H1 (cell line): Measurements from ENCODE around the gene LEFTY2. TPM values are rescaled to one million over a fixed set of nuclear protein-coding genes. Genes with fewer than 3 reads are reported as not detected.

Source experiments
- CTCF ChIA-PET: fragments of 300-600 bp; sonication (Branson Sonifier 250); formaldehyde crosslinking; loops from one replicate; lab custom pipeline; 2021; ENCODE audit not compliant: partially characterized antibody; lab: Charles Lee
- POLR2A ChIA-PET: fragments of 300-600 bp; sonication (Branson Sonifier 250); formaldehyde crosslinking; loops from one replicate; lab custom pipeline; 2021; ENCODE audit warnings: inconsistent platforms; ENCODE audit not compliant: partially characterized antibody; lab: Charles Lee
- DNase-seq, 2 experiments: peaks; one replicate each; pipeline versions ENCODE4 v3.0.0 to v3.0.0-alpha.2; 2010 to 2022; ENCODE audit warnings: low spot score in 2 of 2, low read depth in 1 of 2, mixed read lengths in 1 of 2
- FAIRE-seq: peaks from 2 replicates; lab custom pipeline; 2011; peaks lifted over from hg19 to GRCh38; lab: Jason Lieb, UNC
- H2AFZ ChIP-seq: 2 replicates; pipeline ENCODE4 v1.8.1; 2012; ENCODE audit warnings: low read length, inconsistent platforms
- H2AK5ac ChIP-seq: 2 replicates; pipeline ENCODE4 v1.6.1; 2013; ENCODE audit warnings: low read depth, low read length
- H2BK120ac ChIP-seq: replicated peaks from 2 replicates; pipeline ENCODE3; 2013; ENCODE audit warnings: low read depth, low read length, inconsistent platforms
- H2BK12ac ChIP-seq: 2 replicates; pipeline ENCODE4 v1.6.1; 2013; ENCODE audit warnings: low read depth, low read length
- H2BK15ac ChIP-seq: 2 replicates; pipeline ENCODE4 v1.6.1; 2013; ENCODE audit warnings: low read length
- H2BK20ac ChIP-seq: 2 replicates; pipeline ENCODE4 v1.6.1; 2013; ENCODE audit warnings: low read length
- H2BK5ac ChIP-seq: 2 replicates; pipeline ENCODE4 v1.6.1; 2013; ENCODE audit warnings: low read depth, low read length
- H3K14ac ChIP-seq: 2 replicates; pipeline ENCODE4 v1.6.1; 2013; ENCODE audit warnings: inconsistent platforms; ENCODE audit not compliant: insufficient read length
- H3K18ac ChIP-seq: 2 replicates; pipeline ENCODE4 v1.6.1; 2013; ENCODE audit warnings: low read length; ENCODE audit errors: extremely low read depth
- H3K23ac ChIP-seq: 2 replicates; pipeline ENCODE4 v1.6.1; 2013; ENCODE audit warnings: inconsistent platforms; ENCODE audit not compliant: insufficient read length
- H3K23me2 ChIP-seq: 2 replicates; pipeline ENCODE4 v1.6.1; 2013; ENCODE audit warnings: low read depth, low read length
- H3K27ac ChIP-seq: 2 replicates; pipeline ENCODE4 v1.6.1; 2011; ENCODE audit warnings: low read depth, low read length, inconsistent platforms
- H3K27me3 ChIP-seq, 4 experiments: replicated peaks in 1 of 4; 1 replicate in 1 of 4; 2 replicates in 3 of 4; pipeline versions ENCODE4 v1.6.1 to v1.8.1; 2011 to 2013; ENCODE audit warnings: low read length in 3 of 4, mild to moderate bottlenecking in 3 of 4, inconsistent platforms in 2 of 4, mixed read lengths in 2 of 4, moderate library complexity in 1 of 4; ENCODE audit not compliant: control insufficient read depth in 3 of 4, insufficient read depth in 3 of 4; ENCODE audit errors: extremely low read depth in 1 of 4
- H3K36me3 ChIP-seq, 4 experiments: 2 replicates each; pipeline versions ENCODE4 v1.6.1 to v1.8.1; 2011 to 2013; ENCODE audit warnings: mild to moderate bottlenecking in 4 of 4, low read length in 3 of 4, moderate library complexity in 2 of 4, control low read depth in 1 of 4, inconsistent platforms in 1 of 4; ENCODE audit not compliant: insufficient read depth in 4 of 4, control insufficient read depth in 2 of 4
- H3K4ac ChIP-seq: replicated peaks from 2 replicates; pipeline ENCODE3; 2013; ENCODE audit warnings: low read length, low read depth, mixed read lengths, inconsistent platforms; ENCODE audit not compliant: insufficient read length
- H3K4me1 ChIP-seq, 4 experiments: replicated peaks in 1 of 4; 1 replicate in 1 of 4; 2 replicates in 3 of 4; pipeline versions ENCODE4 v1.6.1 to v1.8.1; 2011 to 2013; ENCODE audit warnings: low read length in 3 of 4, inconsistent platforms in 2 of 4, mixed read lengths in 1 of 4; ENCODE audit not compliant: insufficient read depth in 4 of 4, control insufficient read depth in 3 of 4
- H3K4me2 ChIP-seq, 2 experiments: 2 replicates each; pipeline versions ENCODE4 v1.6.1 to v1.8.1; 2011 to 2013; ENCODE audit warnings: low read depth in 2 of 2, low read length in 2 of 2, control low read depth in 1 of 2, inconsistent platforms in 1 of 2, mild to moderate bottlenecking in 1 of 2; ENCODE audit not compliant: insufficient read depth in 1 of 2
- H3K4me3 ChIP-seq, 4 experiments: fragments of 200-600, 300-600 bp in 1 of 4; sonication (generic), shearing (Covaris generic), sonication (Bioruptor Twin) in 1 of 4; 2 replicates each; pipeline versions ENCODE4 v1.5.1 to v1.8.1; 2011 to 2016; ENCODE audit warnings: low read length in 4 of 4, low read depth in 3 of 4, control low read depth in 2 of 4, inconsistent platforms in 2 of 4, mild to moderate bottlenecking in 2 of 4, mixed read lengths in 1 of 4, moderate library complexity in 1 of 4; ENCODE audit not compliant: insufficient read depth in 2 of 4; ENCODE audit errors: extremely low read depth in 1 of 4
- H3K56ac ChIP-seq: replicated peaks from 2 replicates; pipeline ENCODE3; 2013; ENCODE audit warnings: low read depth, mild to moderate bottlenecking, mixed read lengths, low read length, inconsistent platforms; ENCODE audit not compliant: insufficient read length
- H3K79me1 ChIP-seq: 2 replicates; pipeline ENCODE4 v1.6.1; 2013; ENCODE audit warnings: low read depth, low read length, control low read depth
- H3K79me2 ChIP-seq, 2 experiments: 2 replicates each; pipeline versions ENCODE4 v1.6.1 to v1.8.1; 2012 to 2013; ENCODE audit warnings: low read length in 2 of 2, mild to moderate bottlenecking in 2 of 2, inconsistent platforms in 1 of 2; ENCODE audit not compliant: insufficient read depth in 2 of 2, control insufficient read depth in 1 of 2
- H3K9ac ChIP-seq, 4 experiments: replicated peaks in 1 of 4; 1 replicate in 1 of 4; 2 replicates in 3 of 4; pipeline versions ENCODE4 v1.6.1 to v1.8.1; 2011 to 2013; ENCODE audit warnings: low read depth in 3 of 4, low read length in 3 of 4, control low read depth in 2 of 4, mild to moderate bottlenecking in 2 of 4, moderate library complexity in 2 of 4, inconsistent platforms in 1 of 4; ENCODE audit errors: extremely low read depth in 1 of 4
- H3K9me3 ChIP-seq, 2 experiments: 2 replicates each; pipeline versions ENCODE4 v1.6.1 to v1.8.1; 2012 to 2013; ENCODE audit warnings: mild to moderate bottlenecking in 2 of 2, moderate library complexity in 2 of 2, control low read depth in 1 of 2, inconsistent platforms in 1 of 2, low read depth in 1 of 2, low read length in 1 of 2, mixed read lengths in 1 of 2; ENCODE audit not compliant: insufficient read depth in 2 of 2
- H4K20me1 ChIP-seq, 2 experiments: replicated peaks in 1 of 2; 2 replicates each; pipeline versions ENCODE3 to v1.8.1; 2011 to 2013; ENCODE audit warnings: inconsistent platforms in 2 of 2, low read length in 2 of 2, mild to moderate bottlenecking in 1 of 2; ENCODE audit not compliant: insufficient read depth in 2 of 2, control insufficient read depth in 1 of 2
- H4K5ac ChIP-seq: 2 replicates; pipeline ENCODE4 v1.6.1; 2013; ENCODE audit warnings: low read length, low read depth, mixed read lengths, inconsistent platforms; ENCODE audit not compliant: insufficient read length
- H4K8ac ChIP-seq: 2 replicates; pipeline ENCODE4 v1.8.0; 2013; ENCODE audit warnings: mild to moderate bottlenecking, moderate library complexity, low read length, inconsistent platforms; ENCODE audit not compliant: insufficient read depth; ENCODE audit errors: extremely low read depth
- H4K91ac ChIP-seq: replicated peaks from 2 replicates; pipeline ENCODE3; 2013; ENCODE audit warnings: low read length, mixed read lengths, inconsistent platforms; ENCODE audit not compliant: insufficient read length
- ATF2 ChIP-seq: IDR thresholded peaks from 2 replicates; pipeline ENCODE4 v1.6.1; 2012; ENCODE audit warnings: low read length, inconsistent platforms
- BCL11A ChIP-seq, 2 experiments: IDR thresholded peaks; one replicate each; pipeline ENCODE4 v1.6.1; 2011; ENCODE audit warnings: low read depth in 2 of 2, low read length in 2 of 2, mild to moderate bottlenecking in 2 of 2
- EP300 ChIP-seq, 2 experiments: IDR thresholded peaks; 1 replicate in 1 of 2; 2 replicates in 1 of 2; pipeline ENCODE4 v1.6.1; 2011 to 2012; ENCODE audit warnings: low read depth in 2 of 2, low read length in 2 of 2, mild to moderate bottlenecking in 2 of 2, borderline replicate concordance in 1 of 2, inconsistent platforms in 1 of 2, moderate library complexity in 1 of 2
- FOSL1 ChIP-seq: IDR thresholded peaks from 2 replicates; pipeline ENCODE4 v1.6.1; 2011; ENCODE audit warnings: mild to moderate bottlenecking, low read depth, low read length, moderate library complexity; ENCODE audit not compliant: insufficient read depth
- GABPA ChIP-seq: IDR thresholded peaks from 2 replicates; pipeline ENCODE4 v1.6.1; 2011; ENCODE audit warnings: mild to moderate bottlenecking, low read length, moderate library complexity, borderline replicate concordance; ENCODE audit not compliant: insufficient read depth
- SIRT6 ChIP-seq: IDR thresholded peaks from one replicate; pipeline ENCODE4 v1.7.1; 2012; ENCODE audit warnings: low read length, inconsistent platforms
- SP2 ChIP-seq: IDR thresholded peaks from 2 replicates; pipeline ENCODE4 v1.6.1; 2012; ENCODE audit warnings: mild to moderate bottlenecking, low read length, inconsistent platforms
- SRF ChIP-seq: IDR thresholded peaks from 2 replicates; pipeline ENCODE4 v1.6.1; 2011; ENCODE audit warnings: mild to moderate bottlenecking, low read depth, low read length, moderate library complexity
- WGBS, 2 experiments: shearing (Covaris generic) in 1 of 2; methylation state at CpG; one replicate each; pipeline versions ENCODE4 v1.1.6 to v1.1.7; 2013 to 2015; ENCODE audit warnings: low lambda C conversion rate in 2 of 2, mixed read lengths in 2 of 2, inconsistent platforms in 1 of 2, low coverage in 1 of 2, missing lambda C conversion rate in 1 of 2; ENCODE audit not compliant: insufficient replicate concordance in 2 of 2, insufficient coverage in 1 of 2, insufficient read length in 1 of 2; ENCODE audit errors: extremely low coverage in 1 of 2, missing lambda C conversion rate in 1 of 2; 5-methylcytosine and 5-hydroxymethylcytosine counted together
- polyA plus RNA-seq, 7 experiments: library from polyadenylated mRNA; depleted of rRNA in 3 of 7; stranded (reverse) in 5 of 7; unstranded in 2 of 7; fragments of >200 nt in 5 of 7; fragments of 200-250 nt in 2 of 7; gene quantifications; 1 replicate in 5 of 7; 2 replicates in 1 of 7; 4 replicates in 1 of 7; pipeline versions ENCODE4 v1.2.1 to v1.2.3, GENCODE V29; 2011 to 2013; ENCODE audit warnings: missing spikeins in 2 of 7, mixed read lengths in 2 of 7
- total RNA-seq: library from RNA; stranded (reverse); fragmentation: NEBNext Ultra II Directional; extraction: Animal tissue kit (Norgen Biotek cat#: 25700); gene quantifications from 2 replicates; pipeline ENCODE4 v1.2.1, GENCODE V29; 2021

The LEFTY2 gene
- total and polyA plus RNA-seq, 2 of the 8 experiments (the other 6 are each of a cell fraction or from before 2014, with no cell fraction given), result 2.6 to 4.3 TPM

GRCh38 chr1:225980005-225980836 is 39.2 kb upstream of the LEFTY2 start:
- no peak overlapping the region for H2BK15ac ChIP-seq
- FAIRE-seq (no peak), DNase-seq (no peak)
- peaks cover 8 to 44% (median 30%) of the 10 kb centered on the region in 4 experiments; a peak in 7 of 8 replicates for H3K36me3 ChIP-seq
- no peak overlapping the region for H3K14ac ChIP-seq
- H3K27me3 ChIP-seq, result no peaks in the 10 kb centered on the region
- WGBS, 2 experiments, result 91% methylated on average over 5 of the region's 5 CpGs; no CpG with 5 or more reads in 1 of the 2 experiments
- TF ChIP-seq ATF2 (no peak), SRF (no peak), GABPA (no peak), SP2 (no peak), SIRT6 (no peak), FOSL1 (no peak), BCL11A (IDR thresholded peaks at IDR 0.05; ENCODE audit: low read depth in 2 of 2, low read length in 2 of 2) (no peak), EP300 (IDR thresholded peaks at IDR 0.05; ENCODE audit: borderline replicate concordance in 1 of 2, low read depth in 2 of 2, low read length in 2 of 2) (no peak)
- H4K91ac ChIP-seq, result no peak overlapping the region
- no peaks in the 10 kb centered on the region for H3K79me2 ChIP-seq
- H2BK5ac ChIP-seq, result no peak overlapping the region
- peaks cover 3% of the 10 kb centered on the region in 2 experiments; a peak in 1 of 4 replicates for H3K9me3 ChIP-seq
- no peak overlapping the region for H3K23ac ChIP-seq
- no peaks in the 10 kb centered on the region for H3K4me1 ChIP-seq
- no peak overlapping the region for H3K4ac ChIP-seq
- H3K18ac ChIP-seq, result no peak overlapping the region
- POLR2A ChIA-PET, result interaction anchor here (0.6 to 1.4 kb wide), 3 partner anchors 12 to 130 kb away, joined by 3 to 6 read pairs (median 4); no protein-coding TSS in a partner anchor
- H2BK20ac ChIP-seq, result no peak overlapping the region
- no peak overlapping the region; a peak in 2 of 7 replicates for H3K9ac ChIP-seq
- H2AFZ ChIP-seq, result no peak overlapping the region
- no peak overlapping the region for H3K27ac ChIP-seq
- H2BK120ac ChIP-seq, result no peak overlapping the region
- H2BK12ac ChIP-seq, result no peak overlapping the region
- no peaks in the 10 kb centered on the region; the same call in 1 of the 2 replicates for H3K23me2 ChIP-seq
- H3K79me1 ChIP-seq, result no peaks in the 10 kb centered on the region
- H4K20me1 ChIP-seq, result no peaks in the 10 kb centered on the region
- H2AK5ac ChIP-seq, result no peak overlapping the region
- no peak overlapping the region for H3K4me2 ChIP-seq
- H4K5ac ChIP-seq, result no peak overlapping the region
- no peak overlapping the region for H3K4me3 ChIP-seq
- CTCF ChIA-PET, result interaction anchor here (0.7 to 2.6 kb wide), 9 partner anchors 8 to 506 kb away, joined by 3 to 9 read pairs (median 4); no protein-coding TSS in a partner anchor
- H3K56ac ChIP-seq, result no peak overlapping the region
- H4K8ac ChIP-seq, result no peak overlapping the region
